Measurements from ENCODE around the gene TLE3. TPM values are rescaled to one million over a fixed set of nuclear protein-coding genes. Genes with fewer than 3 reads are reported as not detected.
A peak's percentile ranks its signal among the peaks of the same experiment; 100 is the strongest.

TLE3 gene
- total and polyA plus RNA-seq, 2 experiments from 2014 or later = 21.2 to 45.9 TPM

DNA sequence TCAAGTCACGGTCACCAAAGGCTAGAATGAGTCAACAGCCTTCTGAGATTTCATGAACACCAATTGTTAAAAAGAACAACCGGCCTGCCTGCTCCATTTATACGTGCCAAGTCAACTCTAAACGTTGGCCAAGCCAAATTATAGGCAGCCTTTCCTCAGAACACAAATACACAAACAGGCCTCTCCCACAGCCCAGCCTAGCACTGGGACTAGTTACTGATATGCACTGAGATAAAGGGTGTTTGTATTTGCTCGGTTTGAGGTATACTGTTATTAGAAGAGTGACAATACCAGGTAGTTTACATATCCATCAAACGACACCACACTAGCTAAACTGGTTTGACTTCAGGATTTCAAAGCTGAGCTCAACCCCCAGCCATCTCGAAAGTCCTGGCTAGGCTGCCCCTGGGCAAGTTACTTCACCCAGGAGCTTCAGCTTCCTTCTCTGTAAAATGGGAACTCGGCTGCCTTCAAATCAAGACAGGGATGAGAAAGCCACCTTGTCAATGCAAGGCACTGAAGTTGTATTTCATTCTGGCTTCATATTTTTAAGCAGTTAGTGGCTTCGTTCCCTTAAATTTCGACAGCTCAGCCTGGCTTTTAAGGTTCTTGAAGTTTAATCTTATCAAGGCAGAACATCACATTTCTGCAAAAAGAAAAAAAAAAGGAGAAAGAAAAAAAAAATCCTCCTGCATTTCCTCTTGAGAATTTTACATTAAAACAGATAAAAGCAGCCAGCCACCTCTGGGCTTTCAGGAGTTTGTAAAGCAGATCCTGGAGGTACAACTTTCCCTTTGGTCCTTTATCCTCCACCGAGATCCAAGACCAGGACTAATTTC lies 4.0 kb downstream of the TLE3 start:
- Histone ChIP-seq H3K36me3 (replicated peaks; ENCODE audit: insufficient read depth, low read depth) (no peaks in the 10 kb centered on the region), H3K4me2 (peak overlapping the region; percentile 87), H3K4me3 (no peak overlapping the region), H2AFZ (no peak overlapping the region), H3K79me2 (peaks cover 78% of the 10 kb centered on the region), H3K27me3 (no peaks in the 10 kb centered on the region), H3K9me2 (replicated peaks; ENCODE audit: insufficient read depth) (no peaks in the 10 kb centered on the region), H3K9me3 (ENCODE audit: low read depth) (no peaks in the 10 kb centered on the region), H3K4me1 (ENCODE audit: insufficient read depth) (peaks cover 63% of the 10 kb centered on the region), H4K20me1 (ENCODE audit: insufficient read depth, poor library complexity, severe bottlenecking) (peaks cover 35% of the 10 kb centered on the region), H3K27ac (peak overlapping the region; percentile 91)
- DNase-seq (ENCODE audit: low spot score) = peak; percentile 39
- 22% methylated on average over 11 of the region's 11 CpGs for WGBS (ENCODE audit: low lambda C conversion rate, missing lambda C conversion rate)
- TF ChIP-seq EZH2phosphoT487 (IDR thresholded peaks at IDR 0.05; ENCODE audit: low read depth, severe bottlenecking, unreplicated experiment) = no peak
- TF ChIP-seq EZH2 (IDR thresholded peaks at IDR 0.05; ENCODE audit: borderline replicate concordance) = no peak
- TF ChIP-seq, protein P1, sequence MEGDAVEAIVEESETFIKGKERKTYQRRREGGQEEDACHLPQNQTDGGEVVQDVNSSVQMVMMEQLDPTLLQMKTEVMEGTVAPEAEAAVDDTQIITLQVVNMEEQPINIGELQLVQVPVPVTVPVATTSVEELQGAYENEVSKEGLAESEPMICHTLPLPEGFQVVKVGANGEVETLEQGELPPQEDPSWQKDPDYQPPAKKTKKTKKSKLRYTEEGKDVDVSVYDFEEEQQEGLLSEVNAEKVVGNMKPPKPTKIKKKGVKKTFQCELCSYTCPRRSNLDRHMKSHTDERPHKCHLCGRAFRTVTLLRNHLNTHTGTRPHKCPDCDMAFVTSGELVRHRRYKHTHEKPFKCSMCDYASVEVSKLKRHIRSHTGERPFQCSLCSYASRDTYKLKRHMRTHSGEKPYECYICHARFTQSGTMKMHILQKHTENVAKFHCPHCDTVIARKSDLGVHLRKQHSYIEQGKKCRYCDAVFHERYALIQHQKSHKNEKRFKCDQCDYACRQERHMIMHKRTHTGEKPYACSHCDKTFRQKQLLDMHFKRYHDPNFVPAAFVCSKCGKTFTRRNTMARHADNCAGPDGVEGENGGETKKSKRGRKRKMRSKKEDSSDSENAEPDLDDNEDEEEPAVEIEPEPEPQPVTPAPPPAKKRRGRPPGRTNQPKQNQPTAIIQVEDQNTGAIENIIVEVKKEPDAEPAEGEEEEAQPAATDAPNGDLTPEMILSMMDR (IDR thresholded peaks at IDR 0.05; ENCODE audit: poor library complexity) = no peak

DNA sequence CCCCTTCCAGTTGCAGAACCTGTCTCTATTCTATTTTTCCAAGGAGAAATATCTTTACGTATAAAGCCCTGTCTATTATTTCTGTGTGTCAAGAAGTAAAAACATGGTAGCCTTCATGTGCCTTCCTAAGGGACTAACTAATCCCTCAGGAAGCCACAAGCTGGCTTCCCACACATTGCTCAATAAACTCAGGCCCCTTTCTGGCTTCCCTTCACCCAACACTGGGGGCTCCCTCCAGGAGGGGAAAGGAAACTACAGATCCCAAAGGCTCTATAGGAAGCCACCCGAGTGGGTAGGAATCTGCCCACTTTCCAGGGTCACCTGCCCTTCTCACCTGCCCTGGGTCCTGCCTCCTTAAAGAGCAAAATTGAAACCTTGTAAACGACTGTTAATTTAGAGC lies 4.6 kb downstream of the TLE3 start:
- H3K79me2 ChIP-seq = peaks cover 84% of the 10 kb centered on the region
- H3K4me1 ChIP-seq (ENCODE audit: insufficient read depth) = peaks cover 63% of the 10 kb centered on the region
- H3K4me3 ChIP-seq = no peak overlapping the region
- peak overlapping the region; percentile 87 for H3K4me2 ChIP-seq
- H4K20me1 ChIP-seq (ENCODE audit: insufficient read depth, poor library complexity, severe bottlenecking) = peaks cover 40% of the 10 kb centered on the region
- no peaks in the 10 kb centered on the region for H3K9me3 ChIP-seq (ENCODE audit: low read depth)
- H3K36me3 ChIP-seq (replicated peaks; ENCODE audit: insufficient read depth, low read depth) = no peaks in the 10 kb centered on the region
- peak overlapping the region; percentile 91 for H3K27ac ChIP-seq
- no peaks in the 10 kb centered on the region for H3K27me3 ChIP-seq
- DNase-seq (ENCODE audit: low spot score) = no peak
- no peaks in the 10 kb centered on the region for H3K9me2 ChIP-seq (replicated peaks; ENCODE audit: insufficient read depth)
- TF ChIP-seq EZH2 (IDR thresholded peaks at IDR 0.05; ENCODE audit: borderline replicate concordance) = no peak
- no peak for TF ChIP-seq EZH2phosphoT487 (IDR thresholded peaks at IDR 0.05; ENCODE audit: low read depth, severe bottlenecking, unreplicated experiment)
- TF ChIP-seq, protein P1 (IDR thresholded peaks at IDR 0.05; ENCODE audit: poor library complexity) = no peak
- 42% methylated on average over 3 of the region's 3 CpGs for WGBS (ENCODE audit: low lambda C conversion rate, missing lambda C conversion rate)
- H2AFZ ChIP-seq = no peak overlapping the region

DNA sequence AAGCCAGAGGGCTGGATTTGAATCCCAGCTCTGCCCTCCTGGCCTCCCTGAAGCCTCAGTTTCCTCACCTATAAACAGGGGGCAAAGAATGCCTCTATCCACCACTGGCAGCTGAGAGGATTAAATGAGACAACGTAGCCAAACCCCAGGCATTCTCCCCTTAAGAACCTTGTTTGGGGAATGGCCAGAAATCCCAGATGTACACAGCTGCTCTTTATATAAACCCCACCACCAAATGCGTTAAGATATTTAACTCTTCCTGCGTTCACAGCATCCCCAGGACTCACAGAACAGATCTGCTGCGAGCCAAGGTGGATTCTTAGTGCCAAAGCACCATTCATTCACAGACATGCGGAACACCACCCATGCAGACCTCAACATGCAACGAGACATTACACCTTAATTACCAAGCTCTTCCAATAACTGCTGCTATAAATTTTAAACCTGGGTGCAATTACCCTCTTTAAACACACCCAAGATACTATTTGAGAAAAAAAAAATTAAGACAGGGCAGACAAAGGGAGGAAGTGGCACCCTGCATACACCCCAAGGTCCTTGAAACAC lies 5.2 kb downstream of the TLE3 start:
- Histone ChIP-seq H3K27ac (peak overlapping the region; percentile 91), H4K20me1 (ENCODE audit: insufficient read depth, poor library complexity, severe bottlenecking) (peaks cover 45% of the 10 kb centered on the region), H3K4me1 (ENCODE audit: insufficient read depth) (peaks cover 67% of the 10 kb centered on the region), H3K27me3 (no peaks in the 10 kb centered on the region), H3K79me2 (peaks cover 90% of the 10 kb centered on the region), H3K9me3 (ENCODE audit: low read depth) (no peaks in the 10 kb centered on the region), H2AFZ (no peak overlapping the region), H3K9me2 (replicated peaks; ENCODE audit: insufficient read depth) (no peaks in the 10 kb centered on the region), H3K36me3 (replicated peaks; ENCODE audit: insufficient read depth, low read depth) (no peaks in the 10 kb centered on the region), H3K4me3 (no peak overlapping the region), H3K4me2 (peak overlapping the region; percentile 87)
- DNase-seq (ENCODE audit: low spot score) = no peak
- 41% methylated on average over 6 of the region's 6 CpGs for WGBS (ENCODE audit: low lambda C conversion rate, missing lambda C conversion rate)
- no peak for TF ChIP-seq EZH2phosphoT487 (IDR thresholded peaks at IDR 0.05; ENCODE audit: low read depth, severe bottlenecking, unreplicated experiment)

Measured in hepatocyte (in vitro differentiated cells).